Left renal pelvis (tissue), 4 donors: ENCODE data around the gene RAB10. TPM values are rescaled to one million over a fixed set of nuclear protein-coding genes. Genes with fewer than 3 reads are reported as not detected.

ENCODE experiments used
- DNase-seq, 4 donors: peaks; one replicate each; pipeline ENCODE4 v3.0.0-alpha.2; 2013; ENCODE audit warnings: low read depth in 4 of 4, low spot score in 3 of 4
- polyA plus RNA-seq, 4 donors: library from polyadenylated mRNA; unstranded; fragments of 120-200 nt; gene quantifications; one replicate each; pipeline ENCODE4 v1.2.1, GENCODE V29; 2013; ENCODE audit not compliant: insufficient read length in 4 of 4

The RAB10 gene
- polyA plus RNA-seq, 4 donors: 111 to 168 (median 144) TPM

GRCh38 chr2:26175466-26176278 is 141.8 kb downstream of the RAB10 start:
- DNase-seq: no peak

GRCh38 chr2:26176279-26176615 is 142.4 kb downstream of the RAB10 start:
- no peak for DNase-seq

GRCh38 chr2:26177122-26177521 is 143.2 kb downstream of the RAB10 start:
- DNase-seq: no peak

- DNase-seq: no peak
Observed at GRCh38 chr2:26178246-26178645, 144.4 kb downstream of the RAB10 start.

- no peak for DNase-seq
Observed at GRCh38 chr2:26178746-26179436, 145.0 kb downstream of the RAB10 start.

GRCh38 chr2:26179446-26179913 is 145.6 kb downstream of the RAB10 start:
- no peak for DNase-seq

GRCh38 chr2:26182441-26182840 is 148.6 kb downstream of the RAB10 start:
- DNase-seq: no peak

- no peak for DNase-seq
Observed at GRCh38 chr2:26182887-26183630, 149.2 kb downstream of the RAB10 start.

GRCh38 chr2:26184121-26184520 is 150.2 kb downstream of the RAB10 start:
- no peak for DNase-seq

GRCh38 chr2:26184555-26185303 is 150.8 kb downstream of the RAB10 start:
- DNase-seq: peak; percentile 74 to 78 (median 76)

- DNase-seq: no peak
Observed at GRCh38 chr2:26185304-26185928, 151.5 kb downstream of the RAB10 start.

GRCh38 chr2:26185954-26186770 is 152.3 kb downstream of the RAB10 start:
- no peak for DNase-seq

Other genes starting within 250 kb of the RAB10 start
- 10 to 100 TPM; 15.6 to 23.5 (median 20.2) TPM for gene ASXL2, start 155.6 kb upstream of the RAB10 start, polyA plus RNA-seq
- 10 to 100 TPM; 14.9 to 21.2 (median 17.5) TPM for gene KIF3C, start 51.6 kb upstream of the RAB10 start, polyA plus RNA-seq
- 1 to 10 TPM; 6.0 to 8.7 (median 6.6) TPM for gene GAREM2, start 139.0 kb downstream of the RAB10 start, polyA plus RNA-seq
- 100 to 1,000 TPM; 165 to 244 (median 205) TPM for gene HADHA, start 210.5 kb downstream of the RAB10 start, polyA plus RNA-seq
- 100 to 1,000 TPM; 114 to 175 (median 167) TPM for gene HADHB, start 210.9 kb downstream of the RAB10 start, polyA plus RNA-seq